ENCODE data around the gene SBF2. TPM values are rescaled to one million over a fixed set of nuclear protein-coding genes. Genes with fewer than 3 reads are reported as not detected.

The SBF2 gene
- total and polyA plus RNA-seq, 4 experiments from 2014 or later = 0.50 to 15.4 (median 10.2) TPM

GRCh38 chr11:9827708-9828107 is 466.3 kb downstream of the SBF2 start:
- no peaks in the 10 kb centered on the region for H3K27me3 ChIP-seq (ENCODE audit: insufficient read depth, low read length)
- POLR2A ChIA-PET (ENCODE audit: partially characterized antibody) = no interaction called here
- no peaks in the 10 kb centered on the region for H3K4me1 Mint-ChIP-seq
- no peaks in the 10 kb centered on the region for H3K4me1 ChIP-seq (ENCODE audit: insufficient read depth, low read length)
- no peaks in the 10 kb centered on the region for H3K9me3 Mint-ChIP-seq
- no peaks in the 10 kb centered on the region for H3K27me3 Mint-ChIP-seq
- H3K36me3 ChIP-seq (ENCODE audit: insufficient read depth, low read length) = no peaks in the 10 kb centered on the region
- H3K4me3 ChIP-seq (ENCODE audit: low read length in 2 of 2) = no peak overlapping the region
- DNase-seq = no peak
- CTCF ChIA-PET (ENCODE audit: partially characterized antibody) = no interaction called here
- H3K27ac Mint-ChIP-seq = no peak overlapping the region
- peaks cover 8 to 12% of the 10 kb centered on the region in 2 donors for H3K36me3 Mint-ChIP-seq
- no peaks in the 10 kb centered on the region for H3K9me3 ChIP-seq (ENCODE audit: control insufficient read depth in 1 of 2, low read length in 2 of 2)
- no peak overlapping the region for H3K27ac ChIP-seq (ENCODE audit: low read depth, low read length)
- no peak overlapping the region for H3K4me3 Mint-ChIP-seq
- intact Hi-C loops (cut with micrococcal nuclease) = no loop called here

GRCh38 chr11:9826390-9826789 is 467.6 kb downstream of the SBF2 start:
- Mint-ChIP-seq H3K4me3 (no peak overlapping the region), H3K4me1 (no peaks in the 10 kb centered on the region), H3K27ac (no peak overlapping the region), H3K9me3 (no peaks in the 10 kb centered on the region), H3K36me3 (peaks cover 4 to 6% of the 10 kb centered on the region in 2 donors), H3K27me3 (no peaks in the 10 kb centered on the region)
- no peak overlapping the region for H3K27ac ChIP-seq (ENCODE audit: low read depth, low read length)
- no peak for DNase-seq
- ChIA-PET POLR2A (ENCODE audit: partially characterized antibody) (no interaction called here), CTCF (ENCODE audit: partially characterized antibody) (no interaction called here)
- no peaks in the 10 kb centered on the region for H3K27me3 ChIP-seq (ENCODE audit: insufficient read depth, low read length)
- intact Hi-C loops (cut with micrococcal nuclease) = no loop called here
- H3K4me3 ChIP-seq (ENCODE audit: low read length in 2 of 2) = no peak overlapping the region
- H3K36me3 ChIP-seq (ENCODE audit: insufficient read depth, low read length) = no peaks in the 10 kb centered on the region
- H3K9me3 ChIP-seq (ENCODE audit: control insufficient read depth in 1 of 2, low read length in 2 of 2) = no peaks in the 10 kb centered on the region
- H3K4me1 ChIP-seq (ENCODE audit: insufficient read depth, low read length) = no peaks in the 10 kb centered on the region

- Histone ChIP-seq H3K4me3 (ENCODE audit: low read length in 2 of 2) (no peak overlapping the region), H3K27me3 (ENCODE audit: insufficient read depth, low read length) (no peaks in the 10 kb centered on the region), H3K36me3 (ENCODE audit: insufficient read depth, low read length) (no peaks in the 10 kb centered on the region), H3K9me3 (ENCODE audit: control insufficient read depth in 1 of 2, low read length in 2 of 2) (no peaks in the 10 kb centered on the region), H3K4me1 (ENCODE audit: insufficient read depth, low read length) (no peaks in the 10 kb centered on the region), H3K27ac (ENCODE audit: low read depth, low read length) (no peak overlapping the region)
- DNase-seq = no peak
- H3K27me3 Mint-ChIP-seq = no peaks in the 10 kb centered on the region
- H3K4me1 Mint-ChIP-seq = no peaks in the 10 kb centered on the region
- intact Hi-C loops (cut with micrococcal nuclease) = no loop called here
- H3K9me3 Mint-ChIP-seq = no peaks in the 10 kb centered on the region
- peaks cover 4 to 6% of the 10 kb centered on the region in 2 donors for H3K36me3 Mint-ChIP-seq
- POLR2A ChIA-PET (ENCODE audit: partially characterized antibody) = no interaction called here
- H3K4me3 Mint-ChIP-seq = no peak overlapping the region
- CTCF ChIA-PET (ENCODE audit: partially characterized antibody) = no interaction called here
- H3K27ac Mint-ChIP-seq = no peak overlapping the region
Observed at GRCh38 chr11:9825895-9826294, 468.1 kb downstream of the SBF2 start.

GRCh38 chr11:9825315-9825714 is 468.7 kb downstream of the SBF2 start:
- POLR2A ChIA-PET (ENCODE audit: partially characterized antibody) = no interaction called here
- H3K36me3 ChIP-seq (ENCODE audit: insufficient read depth, low read length) = no peaks in the 10 kb centered on the region
- no peaks in the 10 kb centered on the region for H3K9me3 Mint-ChIP-seq

GRCh38 chr11:9823887-9824385 is 470.1 kb downstream of the SBF2 start:
- no peaks in the 10 kb centered on the region for H3K27me3 Mint-ChIP-seq
- no peak overlapping the region for H3K4me3 ChIP-seq (ENCODE audit: low read length in 2 of 2)
- intact Hi-C loops (cut with micrococcal nuclease) = no loop called here
- ChIA-PET CTCF (ENCODE audit: partially characterized antibody) (no interaction called here), POLR2A (ENCODE audit: partially characterized antibody) (no interaction called here)
- no peaks in the 10 kb centered on the region for H3K9me3 ChIP-seq (ENCODE audit: control insufficient read depth in 1 of 2, low read length in 2 of 2)
- DNase-seq = no peak
- no peaks in the 10 kb centered on the region for H3K36me3 ChIP-seq (ENCODE audit: insufficient read depth, low read length)
- H3K9me3 Mint-ChIP-seq = no peaks in the 10 kb centered on the region
- no peak overlapping the region for H3K27ac ChIP-seq (ENCODE audit: low read depth, low read length)
- H3K4me1 Mint-ChIP-seq = no peaks in the 10 kb centered on the region
- H3K36me3 Mint-ChIP-seq = peaks cover 0 to 6% of the 10 kb centered on the region in 2 donors
- H3K27ac Mint-ChIP-seq = no peak overlapping the region
- H3K27me3 ChIP-seq (ENCODE audit: insufficient read depth, low read length) = no peaks in the 10 kb centered on the region
- no peak overlapping the region for H3K4me3 Mint-ChIP-seq
- no peaks in the 10 kb centered on the region for H3K4me1 ChIP-seq (ENCODE audit: insufficient read depth, low read length)

More at GRCh38 chr11:9825315-9825714, 468.7 kb downstream of the SBF2 start:
- Mint-ChIP-seq H3K36me3 (peaks cover 4 to 6% of the 10 kb centered on the region in 2 donors), H3K4me1 (no peaks in the 10 kb centered on the region), H3K4me3 (no peak overlapping the region), H3K27ac (no peak overlapping the region), H3K27me3 (no peaks in the 10 kb centered on the region)
- Histone ChIP-seq H3K4me1 (ENCODE audit: insufficient read depth, low read length) (no peaks in the 10 kb centered on the region), H3K4me3 (ENCODE audit: low read length in 2 of 2) (no peak overlapping the region), H3K27me3 (ENCODE audit: insufficient read depth, low read length) (no peaks in the 10 kb centered on the region), H3K27ac (ENCODE audit: low read depth, low read length) (no peak overlapping the region), H3K9me3 (ENCODE audit: control insufficient read depth in 1 of 2, low read length in 2 of 2) (no peaks in the 10 kb centered on the region)
- intact Hi-C loops (cut with micrococcal nuclease) = no loop called here
- DNase-seq = no peak
- CTCF ChIA-PET (ENCODE audit: partially characterized antibody) = no interaction called here

- Mint-ChIP-seq H3K27ac (peak overlapping the region in 1 of 7 donors; percentile 43), H3K27me3 (no peaks in the 10 kb centered on the region), H3K9me3 (no peaks in the 10 kb centered on the region), H3K4me3 (no peak overlapping the region), H3K4me1 (no peaks in the 10 kb centered on the region), H3K36me3 (peaks cover 0 to 6% of the 10 kb centered on the region in 2 donors)
- CTCF ChIA-PET (ENCODE audit: partially characterized antibody) = no interaction called here
- Histone ChIP-seq H3K9me3 (ENCODE audit: control insufficient read depth in 1 of 2, low read length in 2 of 2) (no peaks in the 10 kb centered on the region), H3K27ac (ENCODE audit: low read depth, low read length) (no peak overlapping the region), H3K27me3 (ENCODE audit: insufficient read depth, low read length) (no peaks in the 10 kb centered on the region), H3K36me3 (ENCODE audit: insufficient read depth, low read length) (no peaks in the 10 kb centered on the region), H3K4me3 (ENCODE audit: low read length in 2 of 2) (no peak overlapping the region), H3K4me1 (ENCODE audit: insufficient read depth, low read length) (no peaks in the 10 kb centered on the region)
- no peak for DNase-seq
- POLR2A ChIA-PET (ENCODE audit: partially characterized antibody) = interaction anchor here (0.6 kb wide), 1 partner anchor 461 kb away, joined by 4 read pairs; no protein-coding TSS in a partner anchor
- intact Hi-C loops (cut with micrococcal nuclease) = no loop called here
Observed at GRCh38 chr11:9823439-9823838, 470.6 kb downstream of the SBF2 start.

- H3K27me3 Mint-ChIP-seq = no peaks in the 10 kb centered on the region
- no peaks in the 10 kb centered on the region for H3K27me3 ChIP-seq (ENCODE audit: insufficient read depth, low read length)
- ChIA-PET POLR2A (ENCODE audit: partially characterized antibody) (no interaction called here), CTCF (ENCODE audit: partially characterized antibody) (no interaction called here)
- H3K27ac Mint-ChIP-seq = no peak overlapping the region
- H3K4me3 ChIP-seq (ENCODE audit: low read length in 2 of 2) = no peak overlapping the region
- no peak for DNase-seq
- H3K27ac ChIP-seq (ENCODE audit: low read depth, low read length) = no peak overlapping the region
- H3K4me1 ChIP-seq (ENCODE audit: insufficient read depth, low read length) = no peaks in the 10 kb centered on the region
- H3K4me3 Mint-ChIP-seq = no peak overlapping the region
- H3K9me3 ChIP-seq (ENCODE audit: control insufficient read depth in 1 of 2, low read length in 2 of 2) = no peaks in the 10 kb centered on the region
- no peaks in the 10 kb centered on the region for H3K4me1 Mint-ChIP-seq
- intact Hi-C loops (cut with micrococcal nuclease) = no loop called here
- H3K9me3 Mint-ChIP-seq = no peaks in the 10 kb centered on the region
- no peaks in the 10 kb centered on the region for H3K36me3 ChIP-seq (ENCODE audit: insufficient read depth, low read length)
- H3K36me3 Mint-ChIP-seq = peaks cover 0 to 1% of the 10 kb centered on the region in 2 donors
Observed at GRCh38 chr11:9821008-9821752, 472.8 kb downstream of the SBF2 start.
